Measurements from ENCODE around the gene MAD1L1.
A peak's percentile ranks its signal among the peaks of the same experiment; 100 is the strongest.

Gene MAD1L1

GRCh38 chr7:1912593-1913465, 319.9 kb downstream of the MAD1L1 start:
- Histone ChIP-seq H3K4me1 (ENCODE audit: control insufficient read depth, insufficient read depth, low read length) (peaks cover 19% of the 10 kb centered on the region), H3K4me3 (ENCODE audit: low read length in 2 of 2) (peak overlapping the region in 1 of 2 donors; percentile 29), H3K27me3 (ENCODE audit: control insufficient read depth in 1 of 2, insufficient read depth in 2 of 2, low read length in 2 of 2) (no peaks in the 10 kb centered on the region), H3K9ac (ENCODE audit: low read length in 2 of 2) (no peak overlapping the region), H3K27ac (ENCODE audit: low read length) (no peak overlapping the region), H3K36me3 (ENCODE audit: control insufficient read depth in 2 of 2, insufficient read depth in 2 of 2, low read length in 2 of 2) (no peaks in the 10 kb centered on the region), H3K9me3 (ENCODE audit: control insufficient read depth in 2 of 2, low read length in 2 of 2) (no peaks in the 10 kb centered on the region)

- Histone ChIP-seq H3K27ac (ENCODE audit: low read length) (no peak overlapping the region), H3K27me3 (ENCODE audit: control insufficient read depth in 1 of 2, insufficient read depth in 2 of 2, low read length in 2 of 2) (no peaks in the 10 kb centered on the region), H3K4me3 (ENCODE audit: low read length in 2 of 2) (no peak overlapping the region), H3K9me3 (ENCODE audit: control insufficient read depth in 2 of 2, low read length in 2 of 2) (no peaks in the 10 kb centered on the region), H3K36me3 (ENCODE audit: control insufficient read depth in 2 of 2, insufficient read depth in 2 of 2, low read length in 2 of 2) (no peaks in the 10 kb centered on the region), H3K4me1 (ENCODE audit: control insufficient read depth, insufficient read depth, low read length) (peaks cover 19% of the 10 kb centered on the region), H3K9ac (ENCODE audit: low read length in 2 of 2) (no peak overlapping the region)
Measured at GRCh38 chr7:1911571-1911970, 321.2 kb downstream of the MAD1L1 start.

- Histone ChIP-seq H3K4me1 (ENCODE audit: control insufficient read depth, insufficient read depth, low read length) (peaks cover 19% of the 10 kb centered on the region), H3K27me3 (ENCODE audit: control insufficient read depth in 1 of 2, insufficient read depth in 2 of 2, low read length in 2 of 2) (no peaks in the 10 kb centered on the region), H3K4me3 (ENCODE audit: low read length in 2 of 2) (no peak overlapping the region), H3K36me3 (ENCODE audit: control insufficient read depth in 2 of 2, insufficient read depth in 2 of 2, low read length in 2 of 2) (no peaks in the 10 kb centered on the region), H3K9me3 (ENCODE audit: control insufficient read depth in 2 of 2, low read length in 2 of 2) (no peaks in the 10 kb centered on the region), H3K27ac (ENCODE audit: low read length) (no peak overlapping the region), H3K9ac (ENCODE audit: low read length in 2 of 2) (no peak overlapping the region)
Measured at GRCh38 chr7:1910827-1911226, 321.9 kb downstream of the MAD1L1 start.

- peaks cover 19% of the 10 kb centered on the region for H3K4me1 ChIP-seq (ENCODE audit: control insufficient read depth, insufficient read depth, low read length)
- no peaks in the 10 kb centered on the region for H3K36me3 ChIP-seq (ENCODE audit: control insufficient read depth in 2 of 2, insufficient read depth in 2 of 2, low read length in 2 of 2)
- H3K9me3 ChIP-seq (ENCODE audit: control insufficient read depth in 2 of 2, low read length in 2 of 2): no peaks in the 10 kb centered on the region
- H3K27me3 ChIP-seq (ENCODE audit: control insufficient read depth in 1 of 2, insufficient read depth in 2 of 2, low read length in 2 of 2): no peaks in the 10 kb centered on the region
- H3K9ac ChIP-seq (ENCODE audit: low read length in 2 of 2): no peak overlapping the region
- no peak overlapping the region for H3K27ac ChIP-seq (ENCODE audit: low read length)
- H3K4me3 ChIP-seq (ENCODE audit: low read length in 2 of 2): no peak overlapping the region
Measured at GRCh38 chr7:1910081-1910685, 322.6 kb downstream of the MAD1L1 start.

- Histone ChIP-seq H3K9me3 (ENCODE audit: control insufficient read depth in 2 of 2, low read length in 2 of 2) (no peaks in the 10 kb centered on the region), H3K27me3 (ENCODE audit: control insufficient read depth in 1 of 2, insufficient read depth in 2 of 2, low read length in 2 of 2) (no peaks in the 10 kb centered on the region), H3K9ac (ENCODE audit: low read length in 2 of 2) (no peak overlapping the region), H3K36me3 (ENCODE audit: control insufficient read depth in 2 of 2, insufficient read depth in 2 of 2, low read length in 2 of 2) (no peaks in the 10 kb centered on the region), H3K4me3 (ENCODE audit: low read length in 2 of 2) (no peak overlapping the region), H3K27ac (ENCODE audit: low read length) (no peak overlapping the region), H3K4me1 (ENCODE audit: control insufficient read depth, insufficient read depth, low read length) (peaks cover 19% of the 10 kb centered on the region)
Measured at GRCh38 chr7:1909476-1909875, 323.3 kb downstream of the MAD1L1 start.

- H3K9me3 ChIP-seq (ENCODE audit: control insufficient read depth in 2 of 2, low read length in 2 of 2): no peaks in the 10 kb centered on the region
Measured at GRCh38 chr7:1908823-1909420, 323.8 kb downstream of the MAD1L1 start.

GRCh38 chr7:1907751-1908365, 324.9 kb downstream of the MAD1L1 start:
- H3K4me3 ChIP-seq (ENCODE audit: low read length in 2 of 2): no peak overlapping the region
- H3K4me1 ChIP-seq (ENCODE audit: control insufficient read depth, insufficient read depth, low read length): peaks cover 7% of the 10 kb centered on the region
- no peak overlapping the region for H3K27ac ChIP-seq (ENCODE audit: low read length)
- no peaks in the 10 kb centered on the region for H3K27me3 ChIP-seq (ENCODE audit: control insufficient read depth in 1 of 2, insufficient read depth in 2 of 2, low read length in 2 of 2)
- H3K9ac ChIP-seq (ENCODE audit: low read length in 2 of 2): no peak overlapping the region
- H3K9me3 ChIP-seq (ENCODE audit: control insufficient read depth in 2 of 2, low read length in 2 of 2): no peaks in the 10 kb centered on the region
- no peaks in the 10 kb centered on the region for H3K36me3 ChIP-seq (ENCODE audit: control insufficient read depth in 2 of 2, insufficient read depth in 2 of 2, low read length in 2 of 2)

More at GRCh38 chr7:1908823-1909420, 323.8 kb downstream of the MAD1L1 start:
- Histone ChIP-seq H3K27ac (ENCODE audit: low read length) (no peak overlapping the region), H3K4me1 (ENCODE audit: control insufficient read depth, insufficient read depth, low read length) (peaks cover 17% of the 10 kb centered on the region), H3K9ac (ENCODE audit: low read length in 2 of 2) (no peak overlapping the region), H3K27me3 (ENCODE audit: control insufficient read depth in 1 of 2, insufficient read depth in 2 of 2, low read length in 2 of 2) (no peaks in the 10 kb centered on the region), H3K4me3 (ENCODE audit: low read length in 2 of 2) (no peak overlapping the region), H3K36me3 (ENCODE audit: control insufficient read depth in 2 of 2, insufficient read depth in 2 of 2, low read length in 2 of 2) (no peaks in the 10 kb centered on the region)

- H3K4me1 ChIP-seq (ENCODE audit: control insufficient read depth, insufficient read depth, low read length): no peaks in the 10 kb centered on the region
- no peaks in the 10 kb centered on the region for H3K9me3 ChIP-seq (ENCODE audit: control insufficient read depth in 2 of 2, low read length in 2 of 2)
- H3K9ac ChIP-seq (ENCODE audit: low read length in 2 of 2): no peak overlapping the region
- no peaks in the 10 kb centered on the region for H3K36me3 ChIP-seq (ENCODE audit: control insufficient read depth in 2 of 2, insufficient read depth in 2 of 2, low read length in 2 of 2)
- H3K27ac ChIP-seq (ENCODE audit: low read length): no peak overlapping the region
- H3K27me3 ChIP-seq (ENCODE audit: control insufficient read depth in 1 of 2, insufficient read depth in 2 of 2, low read length in 2 of 2): no peaks in the 10 kb centered on the region
- H3K4me3 ChIP-seq (ENCODE audit: low read length in 2 of 2): no peak overlapping the region
Measured at GRCh38 chr7:1906988-1907745, 325.6 kb downstream of the MAD1L1 start.

GRCh38 chr7:1906087-1906830, 326.5 kb downstream of the MAD1L1 start:
- H3K4me3 ChIP-seq (ENCODE audit: low read length in 2 of 2): no peak overlapping the region
- H3K27me3 ChIP-seq (ENCODE audit: control insufficient read depth in 1 of 2, insufficient read depth in 2 of 2, low read length in 2 of 2): no peaks in the 10 kb centered on the region
- no peak overlapping the region for H3K9ac ChIP-seq (ENCODE audit: low read length in 2 of 2)
- H3K4me1 ChIP-seq (ENCODE audit: control insufficient read depth, insufficient read depth, low read length): no peaks in the 10 kb centered on the region
- H3K9me3 ChIP-seq (ENCODE audit: control insufficient read depth in 2 of 2, low read length in 2 of 2): no peaks in the 10 kb centered on the region
- H3K27ac ChIP-seq (ENCODE audit: low read length): no peak overlapping the region
- H3K36me3 ChIP-seq (ENCODE audit: control insufficient read depth in 2 of 2, insufficient read depth in 2 of 2, low read length in 2 of 2): no peaks in the 10 kb centered on the region
